Embryonic facial prominence (tissue), 1 donor: ENCODE data around the gene RPTOR.
A peak's percentile ranks its signal among the peaks of the same experiment; 100 is the strongest.

Source experiments
- DNase-seq: peaks from one replicate; pipeline ENCODE4 v3.0.0-alpha.2; 2016; ENCODE audit errors: extremely low spot score

Gene RPTOR

DNA sequence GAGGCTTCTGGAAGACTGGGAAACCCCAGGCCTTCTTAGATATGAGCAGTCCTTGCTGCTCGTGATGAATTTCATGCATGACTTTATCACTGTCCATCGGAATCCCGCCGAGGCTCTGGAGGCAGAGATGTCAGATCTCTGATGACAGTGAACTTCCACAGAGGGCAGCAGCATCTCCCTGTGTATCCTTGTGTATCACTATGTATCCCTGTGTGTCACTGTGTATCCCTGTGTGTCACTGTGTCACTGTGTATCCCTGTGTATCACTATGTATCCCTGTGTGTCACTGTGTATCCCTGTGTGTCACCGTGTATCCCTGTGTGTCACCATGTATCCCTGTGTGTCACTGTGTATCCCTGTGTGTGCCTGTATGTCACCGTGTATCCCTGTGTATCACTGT, 286.9 kb downstream of the RPTOR start:
- no peak for DNase-seq

DNA sequence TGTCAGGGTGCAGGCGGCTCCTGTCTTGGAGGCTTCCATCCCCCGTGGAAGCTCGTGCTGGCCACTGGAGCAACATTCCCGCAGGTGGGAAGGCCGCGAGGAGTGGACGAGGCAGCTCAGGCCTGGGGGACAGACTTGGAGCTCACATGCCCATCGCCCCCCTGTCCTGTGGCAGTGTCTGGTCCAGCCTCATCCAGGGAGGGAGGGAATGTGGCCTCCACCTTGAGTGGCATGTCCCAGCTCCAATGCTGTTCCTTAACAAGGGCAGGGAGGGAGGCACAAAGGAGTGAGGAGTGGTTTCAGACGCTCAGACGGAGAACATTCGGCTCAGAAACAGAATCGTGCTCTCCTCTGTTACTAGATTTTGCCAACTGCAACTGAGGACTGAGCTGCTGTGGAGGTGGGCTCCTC, 287.6 kb downstream of the RPTOR start:
- no peak for DNase-seq

DNA sequence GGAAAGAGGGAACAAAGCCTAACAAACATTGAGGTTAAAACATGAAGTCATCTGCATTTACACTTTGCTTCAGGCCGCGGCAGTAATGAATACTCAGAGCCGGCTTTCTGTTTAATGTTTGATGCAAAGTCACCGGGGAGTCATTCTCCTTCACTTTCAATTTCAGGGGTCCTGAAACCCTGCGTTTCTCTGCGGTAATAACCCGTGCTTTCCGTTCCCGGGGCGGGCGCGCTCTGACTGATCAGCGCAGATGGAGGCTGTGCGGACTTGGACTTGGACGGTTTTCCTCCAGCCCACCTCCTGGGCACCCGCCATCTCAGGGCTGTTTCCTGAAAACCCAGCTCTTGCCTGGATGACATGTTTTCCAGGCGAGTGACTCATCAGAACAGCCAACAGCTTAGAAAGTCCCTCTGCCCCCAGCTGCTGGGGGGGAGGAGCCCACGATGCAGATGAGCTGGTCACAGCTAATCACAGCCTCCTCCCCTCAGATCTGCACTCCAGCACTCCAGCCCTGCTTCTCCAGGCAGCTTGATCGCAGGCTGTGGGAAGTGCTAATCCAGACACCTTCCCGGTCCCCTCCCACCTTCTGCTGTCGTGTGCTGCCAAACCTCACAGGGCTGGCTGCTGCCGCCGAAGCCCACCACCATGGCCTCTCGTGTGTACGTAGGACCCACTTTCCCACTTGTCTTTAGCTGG, 288.4 kb downstream of the RPTOR start:
- DNase-seq, result peak; percentile 80

DNA sequence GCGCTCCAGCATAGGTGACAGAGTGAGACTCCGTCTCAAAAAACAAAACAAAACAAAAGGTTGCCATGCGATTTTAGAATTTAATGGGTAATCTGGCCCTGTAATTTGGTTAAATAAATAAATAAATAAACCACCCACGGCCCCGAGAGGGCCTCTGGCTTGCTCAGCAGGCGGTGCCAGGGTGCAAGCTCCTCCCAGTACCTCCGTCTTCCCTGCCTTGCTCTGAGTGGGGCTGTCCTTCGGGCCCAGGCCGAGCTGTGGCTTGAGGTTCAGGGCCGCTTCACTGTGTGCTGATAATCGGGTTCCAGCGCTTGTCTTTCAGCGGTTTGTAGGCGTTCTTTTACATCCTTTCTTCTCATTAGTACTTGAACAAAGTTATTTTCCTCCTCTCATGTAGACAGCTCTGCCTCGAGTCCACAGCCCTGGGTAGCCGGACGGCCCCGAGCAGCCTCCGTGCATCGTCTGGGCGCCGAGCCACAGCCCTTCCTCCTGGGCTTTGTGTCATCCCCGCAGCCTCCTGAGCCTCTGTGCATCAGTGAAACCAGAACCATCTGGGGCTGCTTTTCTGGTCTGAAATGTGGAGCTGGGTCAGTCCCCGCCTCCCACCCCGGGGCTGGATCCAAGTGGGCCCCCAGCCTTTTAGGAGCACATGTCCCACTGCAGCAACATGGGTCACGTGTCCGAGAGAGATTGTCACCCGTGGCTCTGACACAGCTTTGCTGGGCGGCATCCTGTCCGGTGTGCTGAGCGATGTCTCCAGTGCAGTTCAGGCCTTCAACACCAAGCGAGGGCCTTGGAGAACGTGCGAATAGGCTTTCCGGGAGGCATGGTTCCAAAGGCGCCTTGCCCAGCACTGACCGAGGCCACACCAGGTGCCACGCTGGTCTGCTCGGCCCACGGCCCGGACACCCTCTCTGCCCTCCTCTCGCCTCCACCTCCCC, 289.6 kb downstream of the RPTOR start:
- DNase-seq, result no peak

DNA sequence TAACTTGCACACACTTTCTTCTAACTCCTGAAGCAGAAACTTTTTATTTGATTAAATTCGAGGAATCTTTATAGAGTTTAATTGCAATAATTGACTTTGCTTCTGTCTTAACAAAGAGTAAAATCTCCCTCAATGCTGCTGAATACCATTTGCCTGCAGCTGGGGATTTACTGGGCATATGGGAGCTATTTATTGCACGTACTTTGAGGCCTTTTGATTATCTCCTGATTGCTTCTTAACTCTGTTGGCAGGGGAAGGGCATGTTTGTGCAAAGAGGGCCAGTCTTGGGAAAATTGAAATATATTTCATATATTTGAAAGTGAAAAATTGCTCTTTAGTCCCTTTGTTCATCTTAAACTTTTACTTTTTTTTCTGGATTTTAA, 290.2 kb downstream of the RPTOR start:
- no peak for DNase-seq

DNA sequence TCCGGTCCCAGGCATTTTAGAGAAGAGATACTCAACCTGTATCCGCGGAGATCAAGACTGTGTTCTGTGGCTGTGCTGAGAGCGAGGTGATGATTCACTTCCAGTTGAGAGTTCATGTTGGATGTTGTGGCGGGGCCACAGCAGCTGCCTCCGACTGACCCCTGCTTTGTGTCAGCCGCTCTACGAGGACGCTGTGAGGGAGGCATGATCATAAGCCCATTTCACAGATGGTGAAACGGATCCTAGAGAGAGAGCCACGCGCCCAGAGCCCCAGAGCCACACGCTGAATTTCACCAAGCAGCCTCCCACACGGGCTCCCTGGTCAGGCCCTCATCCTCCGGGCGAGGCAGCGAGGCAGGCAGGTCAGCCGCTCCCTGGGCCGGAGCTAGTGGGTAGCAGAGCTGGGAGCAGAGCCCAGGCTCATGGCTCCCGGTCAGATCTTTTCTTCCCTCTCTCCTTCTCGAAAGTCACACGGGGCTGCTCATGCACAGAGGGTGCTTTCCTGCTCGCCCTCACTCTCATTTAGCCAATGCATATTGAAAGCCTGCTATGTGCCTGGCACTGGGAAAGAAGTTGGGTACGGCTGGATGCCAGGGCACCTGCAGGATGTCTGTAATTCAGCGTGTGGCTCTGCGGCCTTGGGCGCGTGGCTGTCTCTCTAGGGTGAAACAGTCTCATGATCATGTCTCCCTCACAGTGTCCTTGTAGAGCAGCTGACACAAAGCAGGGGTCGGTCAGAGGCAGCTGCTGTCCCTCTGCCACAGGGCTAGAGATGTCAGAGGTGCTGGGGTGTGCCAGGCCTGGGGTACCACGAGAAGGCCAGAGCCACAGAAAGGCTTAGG, 291.4 kb downstream of the RPTOR start:
- no peak for DNase-seq

DNA sequence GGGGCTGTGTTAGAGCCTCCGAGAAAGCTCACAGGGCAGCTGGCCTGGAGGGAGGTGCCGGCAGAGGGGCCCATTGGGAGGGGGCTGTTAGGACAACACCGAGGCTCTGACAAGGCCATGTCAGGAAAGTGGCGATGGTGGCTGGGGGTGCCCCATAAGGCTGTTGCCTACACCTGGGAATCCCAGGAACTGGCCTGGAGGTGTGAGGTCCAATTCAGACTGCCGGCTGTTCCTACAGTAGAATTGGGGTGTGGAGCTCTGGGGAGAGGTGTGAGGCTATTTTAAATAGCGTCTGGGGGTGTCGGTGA, 292.0 kb downstream of the RPTOR start:
- DNase-seq, result no peak

DNA sequence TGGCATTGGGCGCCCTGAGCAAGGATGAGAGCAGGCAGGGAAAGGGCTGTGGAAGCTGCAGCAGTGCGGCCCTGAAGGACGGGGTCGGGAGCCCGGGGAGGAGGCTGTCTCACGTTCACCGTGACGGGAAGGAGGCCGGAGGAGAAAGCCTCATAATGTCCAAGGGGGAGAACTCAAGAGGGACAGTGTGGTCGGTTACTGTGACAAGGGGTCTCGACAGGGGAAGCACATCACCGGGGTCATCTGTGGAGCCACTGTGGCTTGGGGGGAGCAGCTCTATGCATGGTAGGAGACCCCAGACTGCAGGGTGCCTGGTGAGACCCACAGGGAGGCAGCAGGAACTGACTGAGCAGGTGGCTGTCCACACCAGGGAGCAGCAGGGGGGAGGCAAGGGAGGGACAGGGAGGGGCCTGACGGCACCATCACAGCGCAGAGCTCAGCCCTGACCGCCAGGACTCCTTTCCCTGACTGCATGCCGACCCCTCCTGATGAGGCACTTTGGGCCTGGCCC, 292.4 kb downstream of the RPTOR start:
- no peak for DNase-seq

DNA sequence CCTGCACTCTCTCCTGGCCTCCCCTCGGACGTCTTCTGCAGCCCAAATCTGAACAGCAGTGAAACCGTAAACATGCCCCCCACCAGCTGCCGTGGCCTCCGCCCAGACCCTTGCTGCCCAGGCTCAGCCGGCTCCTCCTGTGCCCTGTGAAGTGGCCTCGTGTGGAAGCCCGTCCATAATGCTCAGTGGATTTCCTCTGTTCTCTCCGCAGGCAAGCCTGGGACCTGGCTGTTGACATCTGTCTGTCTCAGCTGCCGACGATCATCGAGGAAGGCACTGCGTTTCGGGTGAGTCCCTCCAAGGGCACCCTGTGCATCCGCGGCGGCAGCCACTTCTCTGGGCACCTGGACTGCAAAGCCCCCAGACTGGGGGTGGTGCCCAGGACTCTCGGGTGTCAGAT, 293.1 kb downstream of the RPTOR start:
- no peak for DNase-seq

DNA sequence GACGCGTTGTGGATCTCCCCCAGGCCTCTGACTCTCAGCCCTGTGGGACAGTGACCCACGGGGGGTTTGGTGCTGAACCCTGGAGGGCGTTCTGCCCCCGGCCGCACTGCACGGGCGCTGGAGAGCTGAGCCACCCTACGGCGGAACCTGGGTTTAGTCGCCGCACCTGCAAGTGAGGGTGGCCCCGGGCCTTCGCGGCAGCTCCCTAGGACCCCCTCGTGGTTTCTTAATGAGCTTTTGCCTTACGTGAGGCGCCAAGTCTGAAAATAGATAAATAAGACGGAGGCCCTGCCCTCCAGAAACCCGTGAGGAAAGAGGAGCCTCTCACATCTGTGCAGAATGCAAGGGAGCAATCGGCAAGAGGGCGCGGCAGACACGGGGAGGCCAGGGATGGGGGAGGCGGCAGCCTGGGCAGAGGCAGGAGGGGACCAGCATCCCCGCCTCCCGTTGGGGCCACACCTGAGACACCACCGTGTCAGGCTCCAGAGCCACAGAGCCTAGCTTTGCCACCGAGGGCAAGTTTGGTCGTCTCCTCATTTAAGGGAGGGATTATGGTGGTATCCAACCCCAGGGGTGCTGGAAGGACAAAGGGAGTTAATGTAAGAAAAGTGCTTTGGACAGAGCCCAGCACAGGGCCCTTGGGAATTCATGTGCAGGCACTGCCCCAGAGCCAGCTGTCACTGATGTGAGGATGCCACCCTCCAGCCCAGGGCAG, 293.8 kb downstream of the RPTOR start:
- DNase-seq, result no peak

DNA sequence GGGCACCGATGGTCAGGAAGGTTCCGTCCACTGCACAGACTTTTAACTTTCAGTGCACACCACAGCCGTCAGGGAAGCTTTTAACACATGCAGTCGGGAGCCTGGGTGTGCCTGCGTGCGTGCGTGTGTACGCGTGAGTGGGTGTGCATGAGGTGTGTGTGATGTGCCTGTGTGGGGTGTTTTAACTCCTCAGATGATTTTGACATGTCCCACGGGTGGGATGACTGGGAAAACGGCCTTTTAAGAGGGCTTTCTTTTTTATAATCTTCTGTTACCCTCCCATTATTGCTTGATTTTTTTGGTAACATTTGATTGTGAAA, 294.3 kb downstream of the RPTOR start:
- no peak for DNase-seq

DNA sequence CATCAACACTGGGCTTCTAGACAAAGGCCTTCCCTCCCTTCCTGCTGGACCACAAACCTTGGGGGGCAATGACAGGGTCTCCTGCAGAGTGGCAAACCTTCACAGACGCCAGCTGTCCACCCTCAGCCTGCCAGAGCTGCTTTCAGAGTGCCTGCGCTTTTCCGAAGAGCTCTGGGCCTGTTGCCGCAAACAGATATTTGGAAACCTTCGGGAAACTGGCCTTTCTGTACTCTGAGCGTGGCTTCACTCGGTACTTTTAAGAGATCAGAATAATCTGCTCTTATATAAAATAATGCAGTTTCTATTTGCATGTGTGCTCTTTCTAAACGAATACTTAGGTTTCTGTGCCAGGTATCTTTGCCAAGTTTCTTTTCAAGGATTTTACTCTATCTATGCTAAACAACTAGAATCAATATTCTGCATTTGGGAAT, 294.9 kb downstream of the RPTOR start:
- DNase-seq, result no peak

DNA sequence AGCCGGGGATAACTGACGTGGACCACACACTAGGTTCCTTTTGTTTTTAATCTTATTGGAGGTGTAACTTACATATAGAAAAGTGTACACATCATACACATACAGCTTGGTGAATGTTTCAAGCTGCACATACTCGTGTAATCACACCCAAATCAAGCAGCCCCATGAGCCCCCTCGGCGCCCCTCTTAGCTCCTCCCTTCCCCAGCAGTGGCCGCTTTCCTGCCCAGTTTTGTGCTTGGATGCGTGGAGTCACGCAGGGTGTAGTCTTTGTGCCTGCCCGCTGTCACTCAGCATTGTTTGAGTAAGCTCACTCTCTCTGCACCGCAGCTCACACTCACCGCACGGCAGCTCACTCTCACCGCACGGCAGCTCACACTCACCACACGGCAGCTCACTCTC, 295.3 kb downstream of the RPTOR start:
- no peak for DNase-seq

DNA sequence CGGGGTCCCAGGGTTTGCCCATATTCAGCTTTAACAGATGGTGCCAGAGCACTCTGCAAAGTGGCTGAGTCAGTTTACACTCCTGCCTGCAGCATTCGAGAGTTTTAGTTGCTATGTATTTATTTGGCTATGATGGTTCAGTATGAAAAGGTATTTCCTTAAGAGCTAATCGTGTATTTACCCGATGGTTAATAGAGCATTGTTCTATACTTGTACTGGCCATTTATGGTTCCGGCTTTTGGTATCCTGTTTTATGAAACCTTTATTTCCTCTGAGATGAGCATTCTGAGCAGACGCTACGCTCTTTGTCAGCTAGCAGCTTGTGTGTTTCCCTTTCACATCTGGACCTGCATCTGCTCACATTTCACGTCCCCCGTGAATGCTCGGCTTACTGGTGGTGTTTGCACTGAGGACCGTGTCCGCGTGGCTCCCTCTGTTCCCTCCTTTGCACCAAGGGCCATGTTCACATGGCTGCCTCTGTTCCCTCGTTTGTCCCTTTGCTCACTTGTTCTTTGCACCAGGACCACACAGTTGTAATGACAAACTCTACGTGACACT, 297.9 kb downstream of the RPTOR start:
- no peak for DNase-seq

DNA sequence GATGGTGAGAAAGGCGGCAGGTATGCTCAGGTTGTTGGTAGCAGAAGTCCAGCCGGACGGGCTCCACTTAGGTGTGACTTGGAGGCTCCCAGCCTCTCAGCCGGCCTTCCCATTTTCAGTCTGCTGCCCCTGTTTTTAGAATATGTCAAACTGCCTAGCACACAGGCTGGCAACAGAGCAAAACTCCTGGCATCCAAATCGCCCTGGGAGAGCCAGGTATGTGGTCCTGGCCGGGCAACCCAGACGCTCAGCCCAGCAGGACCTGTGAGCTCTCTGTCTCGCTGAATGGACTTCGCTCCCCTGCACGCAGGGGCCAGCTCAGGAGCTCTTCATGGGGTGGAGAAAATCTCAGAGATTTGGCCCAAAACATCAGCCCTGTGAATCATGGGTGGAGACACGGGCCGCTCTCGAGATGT, 299.1 kb downstream of the RPTOR start:
- DNase-seq, result no peak

DNA sequence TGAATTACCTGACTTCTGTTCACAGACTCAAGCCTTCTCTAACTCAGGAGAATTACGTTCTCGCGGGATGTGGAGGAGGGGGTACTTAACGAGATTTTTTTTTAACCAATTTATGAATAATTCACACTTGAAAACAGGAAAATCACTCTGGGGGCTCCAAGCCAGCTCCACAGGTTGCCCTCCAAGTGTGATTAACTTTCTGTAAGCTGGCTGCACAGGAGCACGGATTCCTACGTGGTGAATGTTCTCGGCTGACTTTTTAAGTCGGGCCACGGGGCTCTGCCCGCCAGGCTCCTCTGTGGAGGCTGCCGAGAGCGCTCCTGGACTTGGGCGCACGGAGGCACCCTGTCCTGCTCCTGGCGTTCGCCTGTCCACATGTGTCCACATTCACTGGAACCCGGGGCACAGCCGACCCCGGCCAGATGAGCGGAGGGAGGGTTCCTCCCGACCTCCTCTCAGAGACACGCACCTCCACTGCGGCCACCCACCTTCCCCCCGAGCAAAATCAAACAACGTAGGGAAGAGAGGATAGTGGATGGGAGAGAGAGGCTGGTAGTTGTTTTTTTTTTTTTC, 299.9 kb downstream of the RPTOR start:
- DNase-seq, result no peak

DNA sequence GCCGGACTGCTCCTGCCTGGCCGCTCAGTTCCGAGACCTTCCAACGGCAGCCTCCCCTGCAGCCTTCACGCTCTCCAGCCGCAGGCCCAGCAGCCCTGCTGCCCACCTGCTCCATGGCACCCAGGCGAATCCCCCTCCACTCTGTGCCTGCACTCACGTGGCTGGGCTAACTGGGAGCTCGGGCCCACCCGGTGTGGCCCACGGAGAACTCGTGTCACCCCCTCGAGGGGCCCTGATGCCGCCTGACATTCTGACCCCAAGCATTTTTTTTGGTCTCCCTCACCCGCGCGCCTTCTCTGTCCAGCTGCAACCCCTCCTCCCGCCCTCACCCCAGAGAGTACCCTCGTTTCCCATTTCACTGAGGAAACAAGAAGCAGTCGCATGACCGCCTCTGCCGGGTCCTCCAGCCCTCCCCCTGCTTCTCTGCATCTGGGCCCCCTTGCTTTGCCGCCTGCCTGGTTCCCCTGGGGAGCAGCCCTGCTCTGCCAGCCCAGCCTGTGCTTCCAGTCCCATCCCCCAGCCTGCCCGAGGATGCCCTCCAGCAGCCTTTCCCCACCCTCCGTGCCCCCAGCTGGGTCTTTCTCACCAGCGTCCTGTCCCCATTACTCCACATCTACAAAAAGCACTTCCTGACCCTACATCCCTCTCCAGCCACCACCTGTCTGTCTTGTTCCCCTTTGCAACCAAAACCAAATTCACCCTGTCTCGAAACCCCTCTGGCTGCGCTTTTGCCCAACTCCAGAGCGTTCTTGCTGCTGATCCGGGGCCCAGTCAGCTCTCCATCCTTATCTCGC, 300.6 kb downstream of the RPTOR start:
- DNase-seq, result no peak

DNA sequence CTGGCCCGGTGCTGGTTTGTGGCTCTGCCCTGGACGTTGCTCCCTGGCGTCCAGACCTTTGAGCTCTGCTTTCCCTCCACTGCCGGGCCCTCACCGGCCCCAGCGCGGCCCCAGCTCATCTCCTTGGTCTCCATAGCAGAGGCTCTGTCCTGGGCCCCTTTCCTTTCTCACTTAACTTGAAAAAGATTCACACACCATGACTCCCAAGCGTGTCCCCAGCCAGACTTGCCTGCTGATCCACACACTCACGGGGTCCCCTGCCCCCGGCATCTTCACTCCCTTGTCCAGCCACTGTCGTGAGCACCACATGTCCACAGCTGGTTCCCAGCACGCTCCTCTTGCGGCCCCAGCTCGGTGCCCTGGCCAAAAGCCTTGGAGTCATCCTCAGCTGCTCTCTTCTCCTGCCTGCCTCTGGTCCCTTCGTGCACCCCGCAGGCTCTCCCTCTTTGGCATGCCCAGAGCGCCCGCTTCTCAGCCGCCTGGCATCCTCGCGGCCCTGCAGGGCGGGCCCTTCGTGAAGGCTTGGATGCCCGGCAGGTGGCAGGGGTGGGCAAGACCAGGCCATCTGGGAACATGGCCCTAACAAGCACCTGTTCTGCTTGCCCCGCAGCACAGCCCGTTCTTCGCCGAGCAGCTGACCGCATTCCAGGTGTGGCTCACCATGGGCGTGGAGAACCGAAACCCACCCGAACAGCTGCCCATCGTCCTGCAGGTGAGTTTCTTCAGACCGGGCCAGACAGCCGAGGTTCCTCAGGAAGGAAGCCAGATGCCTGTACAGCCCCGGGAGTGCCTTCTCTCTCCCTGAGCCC, 301.4 kb downstream of the RPTOR start:
- DNase-seq, result no peak

DNA sequence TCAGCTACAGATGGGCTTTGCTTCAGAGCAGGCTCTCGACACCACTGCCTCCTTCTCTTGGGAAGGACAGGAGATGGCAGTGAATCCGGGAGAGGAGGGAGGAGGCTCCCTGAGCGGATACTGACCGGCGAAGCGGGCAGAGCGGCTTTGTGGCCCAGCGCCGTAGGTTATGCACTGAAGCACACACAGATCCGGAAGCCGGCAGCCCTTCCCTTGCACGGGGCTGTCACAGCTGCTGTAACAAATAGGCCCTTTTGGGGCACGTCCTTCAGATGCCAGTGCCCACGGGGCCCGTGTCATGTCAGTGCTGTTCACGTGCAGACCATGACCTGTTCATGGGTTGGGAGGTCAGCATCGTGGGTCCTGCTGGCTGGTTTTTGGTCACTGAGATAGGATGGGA, 302.3 kb downstream of the RPTOR start:
- DNase-seq, result no peak
